BLaER1 treated with 17β-estradiol and CSF1 and Interleukin-3, amounts not matched to agents 10 nM and 100 nM (cell line): ENCODE data around the gene ZCCHC7.
A peak's percentile ranks its signal among the peaks of the same experiment; 100 is the strongest.
"Not testable (repeated sequence)": the region's sequence is repeated elsewhere in the genome, so short reads cannot be mapped to it uniquely, and the experiment has no call there.

ENCODE experiments used
- H3K27ac ChIP-seq, 11 experiments: shearing (Covaris generic); formaldehyde crosslinking; 2 replicates each; pipeline ENCODE4 v1.8.1; 2022
- H3K27me3 ChIP-seq, 11 experiments: shearing (Covaris generic); formaldehyde crosslinking; 2 replicates each; pipeline ENCODE4 v1.8.1; 2022
- H3K36me3 ChIP-seq, 11 experiments: shearing (Covaris generic); formaldehyde crosslinking; 2 replicates each; pipeline ENCODE4 v1.8.1; 2022
- H3K4me1 ChIP-seq, 10 experiments: shearing (Covaris generic); formaldehyde crosslinking; 2 replicates each; pipeline ENCODE4 v1.8.1; 2022
- H3K4me2 ChIP-seq, 11 experiments: shearing (Covaris generic); formaldehyde crosslinking; 2 replicates each; pipeline ENCODE4 v1.8.1; 2022
- H3K4me3 ChIP-seq, 10 experiments: shearing (Covaris generic); formaldehyde crosslinking; 2 replicates each; pipeline ENCODE4 v1.8.1; 2022
- H3K9ac ChIP-seq, 11 experiments: shearing (Covaris generic); formaldehyde crosslinking; 2 replicates each; pipeline ENCODE4 v1.8.1; 2022
- H3K9me3 ChIP-seq, 11 experiments: shearing (Covaris generic); formaldehyde crosslinking; replicated peaks in 1 of 11; 2 replicates each; pipeline ENCODE4 v1.8.1; 2022
- H4K20me1 ChIP-seq, 11 experiments: shearing (Covaris generic); formaldehyde crosslinking; 2 replicates each; pipeline ENCODE4 v1.8.1; 2022
- Cebpa-rat ChIP-seq, 11 experiments: shearing (Covaris generic); IDR thresholded peaks; 2 replicates each; pipeline ENCODE4 v1.8.1; 2022

The ZCCHC7 gene

DNA sequence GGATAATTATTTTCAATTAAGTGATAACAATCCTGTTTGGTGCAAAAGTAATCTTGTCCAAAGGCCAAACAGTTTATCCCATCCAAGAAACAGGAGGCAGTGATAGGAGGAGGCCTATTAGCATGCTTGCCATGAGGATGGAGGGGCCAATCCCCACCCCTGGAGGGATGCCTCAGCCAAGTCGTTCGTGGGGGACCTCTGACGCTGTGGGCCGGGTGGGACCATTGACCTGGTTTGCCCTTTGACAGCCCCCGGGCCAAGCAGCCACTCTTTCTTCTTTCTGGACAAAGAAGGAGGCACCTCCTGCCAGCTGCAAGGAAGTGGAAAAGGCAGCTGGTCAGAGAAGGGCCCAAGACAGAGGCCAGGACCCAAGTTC lies 262.6 kb downstream of the ZCCHC7 start:
- H3K4me3 ChIP-seq, result no peak overlapping the region
- peaks cover 0 to 31% (median 23%) of the 10 kb centered on the region in 10 experiments; a peak in 14 of 20 replicates for H3K4me1 ChIP-seq
- H3K27ac ChIP-seq, result peak overlapping the region in 2 of 11 experiments; percentile 32 to 40; a peak in 2 of 22 replicates
- H3K27me3 ChIP-seq, result no peaks in the 10 kb centered on the region
- no peak for TF ChIP-seq Cebpa-rat (IDR thresholded peaks at IDR 0.05)
- H4K20me1 ChIP-seq, result no peaks in the 10 kb centered on the region
- peaks cover 0 to 8% (median 4%) of the 10 kb centered on the region in 11 experiments; a peak in 8 of 22 replicates for H3K9me3 ChIP-seq
- H3K4me2 ChIP-seq, result peak overlapping the region in 5 of 11 experiments; percentile 15 to 44 (median 23); a peak in 7 of 22 replicates
- H3K36me3 ChIP-seq, result no peaks in the 10 kb centered on the region; a peak in 1 of 22 replicates
- H3K9ac ChIP-seq, result no peak overlapping the region

DNA sequence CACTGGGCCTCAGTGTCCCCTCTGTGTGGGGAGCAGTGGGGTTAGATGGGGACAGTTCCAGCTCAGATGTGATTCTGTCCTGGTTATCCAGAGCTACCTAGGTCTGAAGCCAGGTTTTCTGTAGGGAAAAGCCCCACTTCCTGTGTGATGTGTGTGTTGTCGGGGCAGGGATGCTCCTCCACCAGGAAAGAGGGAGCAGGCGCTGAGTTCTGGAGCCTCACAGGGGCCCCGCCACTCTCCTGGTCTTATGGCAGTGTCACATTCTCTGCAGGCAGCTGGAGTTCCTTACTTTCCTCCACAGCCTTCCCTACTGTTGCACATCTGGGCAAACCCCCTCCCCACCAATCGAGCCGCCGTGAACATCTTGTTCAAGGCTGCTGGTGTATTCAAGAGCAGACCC lies 263.0 kb downstream of the ZCCHC7 start:
- Histone ChIP-seq H3K4me2 (peak overlapping the region in 5 of 11 experiments; percentile 15 to 44 (median 23); a peak in 5 of 22 replicates), H3K27ac (peak overlapping the region in 2 of 11 experiments; percentile 32 to 40; a peak in 2 of 22 replicates), H4K20me1 (no peaks in the 10 kb centered on the region)

DNA sequence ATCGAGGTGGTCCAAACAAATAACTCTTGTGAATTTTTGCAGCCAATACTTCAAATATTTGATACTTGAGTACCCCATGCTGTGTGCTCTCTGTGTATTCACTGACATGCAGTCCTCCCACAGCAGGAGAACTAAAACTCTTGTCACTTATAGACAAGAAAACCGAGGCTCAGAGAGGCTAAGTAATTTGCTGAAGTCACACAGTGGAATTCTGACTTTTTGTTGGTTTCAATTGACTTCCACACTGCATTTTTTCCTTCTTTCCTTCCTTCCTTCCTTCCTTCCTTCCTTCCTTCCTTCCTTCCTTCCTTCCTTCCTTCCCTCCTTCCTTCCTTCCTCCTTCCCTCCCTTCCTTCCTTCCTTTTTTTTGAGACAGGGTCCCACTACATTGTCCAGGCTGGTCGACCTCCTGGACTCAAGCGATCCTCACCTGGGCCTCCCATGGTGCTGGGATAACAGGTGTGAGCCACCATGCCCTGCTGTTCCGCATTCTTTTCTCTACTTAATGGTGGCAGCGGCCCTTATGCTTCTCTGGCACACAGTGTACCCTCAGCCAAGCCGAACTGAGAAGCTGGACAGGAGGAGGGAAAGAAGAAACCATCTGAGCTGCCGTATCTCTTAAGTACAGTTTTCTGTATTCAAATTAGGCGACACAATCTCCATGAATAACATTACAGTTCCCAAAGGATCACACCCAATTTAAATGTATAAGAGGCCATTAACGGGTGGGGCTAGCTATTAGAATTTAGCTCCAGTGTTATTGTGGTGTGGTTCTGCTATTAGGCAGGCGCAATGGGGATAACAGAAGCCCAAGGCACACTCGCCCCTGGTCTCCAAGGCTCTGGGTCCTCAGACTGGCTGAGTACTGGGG lies 263.7 kb downstream of the ZCCHC7 start:
- Histone ChIP-seq H3K4me1 (peaks cover 0 to 33% (median 23%) of the 10 kb centered on the region in 10 experiments; a peak in 14 of 20 replicates), H3K36me3 (no peaks in the 10 kb centered on the region; a peak in 1 of 22 replicates), H3K9me3 (peaks cover 0 to 8% (median 4%) of the 10 kb centered on the region in 11 experiments; a peak in 8 of 22 replicates), H3K4me3 (no peak overlapping the region), H3K9ac (no peak overlapping the region), H4K20me1 (no peaks in the 10 kb centered on the region), H3K4me2 (peak overlapping the region in 3 of 11 experiments; percentile 15 to 23 (median 20); a peak in 2 of 22 replicates), H3K27ac (0 out of 22 replicates have a peak overlapping the region, but pooled peaks of 1 of the 11 experiments have one; percentile 40), H3K27me3 (no peaks in the 10 kb centered on the region)
- no peak for TF ChIP-seq Cebpa-rat (IDR thresholded peaks at IDR 0.05)

More for the DNA sequence above, 263.0 kb downstream of the ZCCHC7 start:
- H3K36me3 ChIP-seq, result no peaks in the 10 kb centered on the region; a peak in 1 of 22 replicates
- H3K4me1 ChIP-seq, result peaks cover 0 to 33% (median 23%) of the 10 kb centered on the region in 10 experiments; a peak in 14 of 20 replicates
- H3K9ac ChIP-seq, result no peak overlapping the region
- no peak for TF ChIP-seq Cebpa-rat (IDR thresholded peaks at IDR 0.05)
- no peak overlapping the region for H3K4me3 ChIP-seq
- peaks cover 0 to 8% (median 4%) of the 10 kb centered on the region in 11 experiments; a peak in 8 of 22 replicates for H3K9me3 ChIP-seq
- no peaks in the 10 kb centered on the region for H3K27me3 ChIP-seq

DNA sequence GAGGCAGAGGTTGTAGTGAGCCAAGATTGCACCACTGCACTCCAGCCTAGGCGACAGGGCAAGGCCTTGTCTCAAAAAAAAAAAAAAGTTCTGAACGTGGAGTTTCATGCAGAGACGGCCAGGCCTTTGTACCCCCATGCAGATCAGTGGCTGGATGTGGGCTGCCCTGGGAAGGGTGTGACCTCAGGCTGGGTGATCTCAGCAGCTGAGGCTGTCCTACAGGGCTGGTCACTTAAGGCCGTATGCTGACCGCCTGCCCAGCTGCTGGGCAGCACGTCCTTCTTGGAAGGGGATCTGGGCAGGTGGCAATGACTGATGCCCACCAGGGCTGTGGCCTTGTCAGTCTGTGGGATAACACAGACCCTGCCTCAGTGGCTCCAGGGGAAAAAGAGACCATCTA lies 264.9 kb downstream of the ZCCHC7 start:
- Histone ChIP-seq H3K4me3 (no peak overlapping the region), H3K27ac (no peak overlapping the region), H4K20me1 (no peaks in the 10 kb centered on the region), H3K9ac (no peak overlapping the region), H3K27me3 (no peaks in the 10 kb centered on the region), H3K9me3 (peaks cover 0 to 8% (median 4%) of the 10 kb centered on the region in 11 experiments; a peak in 8 of 22 replicates), H3K4me2 (no peak overlapping the region), H3K36me3 (no peaks in the 10 kb centered on the region; a peak in 1 of 22 replicates), H3K4me1 (peaks cover 0 to 33% (median 23%) of the 10 kb centered on the region in 10 experiments; a peak in 14 of 20 replicates)
- TF ChIP-seq Cebpa-rat (IDR thresholded peaks at IDR 0.05), result no peak

DNA sequence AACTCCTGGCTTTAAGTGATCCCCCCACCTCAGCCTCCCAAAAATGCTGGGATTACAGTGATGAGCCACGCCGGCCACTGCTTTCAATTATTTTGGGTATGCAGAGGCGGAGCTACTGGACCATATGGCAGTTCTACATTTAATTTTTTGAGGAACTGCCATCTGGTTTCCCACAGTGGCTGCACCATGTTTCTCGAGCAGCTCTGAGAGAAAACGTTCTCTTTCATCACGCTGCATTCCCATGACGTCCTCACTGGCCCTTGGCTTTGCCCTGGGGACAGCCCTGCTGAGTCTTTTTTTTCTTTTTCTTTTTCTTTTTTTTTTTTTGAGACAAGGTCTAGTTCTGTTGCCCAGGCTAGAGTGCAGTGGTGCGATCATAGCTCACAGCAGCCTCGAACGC lies 266.6 kb downstream of the ZCCHC7 start:
- Histone ChIP-seq H3K27me3 (no peaks in the 10 kb centered on the region), H3K4me3 (no peak overlapping the region), H3K9me3 (peaks cover 0 to 5% (median 3%) of the 10 kb centered on the region in 11 experiments; a peak in 8 of 22 replicates), H3K27ac (no peak overlapping the region), H3K36me3 (no peaks in the 10 kb centered on the region; a peak in 1 of 22 replicates), H3K9ac (no peak overlapping the region), H3K4me1 (peaks cover 0 to 41% (median 27%) of the 10 kb centered on the region in 10 experiments; a peak in 14 of 20 replicates), H3K4me2 (peak overlapping the region in 6 of 11 experiments; percentile 39 to 63 (median 54); a peak in 10 of 22 replicates), H4K20me1 (no peaks in the 10 kb centered on the region)
- no peak for TF ChIP-seq Cebpa-rat (IDR thresholded peaks at IDR 0.05)

DNA sequence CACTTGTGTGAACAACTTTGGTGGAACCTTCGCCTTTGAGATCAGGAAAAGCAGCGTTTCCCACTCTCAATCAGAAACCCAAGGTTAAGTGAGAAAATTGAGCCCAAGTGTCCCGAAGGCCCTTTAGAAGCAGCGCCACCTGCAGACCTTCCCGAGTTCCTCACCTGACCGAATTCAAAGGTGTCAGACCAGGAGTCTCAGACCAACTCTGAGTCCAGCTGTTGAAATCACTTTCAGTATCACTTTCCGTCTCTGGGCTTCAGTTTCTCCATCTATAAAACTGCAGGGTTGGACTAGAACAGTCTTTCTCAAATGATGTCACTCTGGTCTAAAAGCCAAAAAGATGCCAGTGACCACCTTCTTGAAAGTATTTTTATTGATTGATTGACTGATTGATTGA lies 270.4 kb downstream of the ZCCHC7 start:
- H4K20me1 ChIP-seq, result no peaks in the 10 kb centered on the region
- H3K4me2 ChIP-seq, result peak overlapping the region in 1 of 11 experiments; percentile 39; a peak in 2 of 22 replicates
- no peaks in the 10 kb centered on the region for H3K9me3 ChIP-seq
- no peak for TF ChIP-seq Cebpa-rat (IDR thresholded peaks at IDR 0.05)
- H3K36me3 ChIP-seq, result no peaks in the 10 kb centered on the region
- H3K27me3 ChIP-seq, result no peaks in the 10 kb centered on the region
- peaks cover 0 to 24% (median 15%) of the 10 kb centered on the region in 10 experiments; a peak in 14 of 20 replicates for H3K4me1 ChIP-seq
- no peak overlapping the region for H3K27ac ChIP-seq
- no peak overlapping the region for H3K9ac ChIP-seq
- no peak overlapping the region for H3K4me3 ChIP-seq

DNA sequence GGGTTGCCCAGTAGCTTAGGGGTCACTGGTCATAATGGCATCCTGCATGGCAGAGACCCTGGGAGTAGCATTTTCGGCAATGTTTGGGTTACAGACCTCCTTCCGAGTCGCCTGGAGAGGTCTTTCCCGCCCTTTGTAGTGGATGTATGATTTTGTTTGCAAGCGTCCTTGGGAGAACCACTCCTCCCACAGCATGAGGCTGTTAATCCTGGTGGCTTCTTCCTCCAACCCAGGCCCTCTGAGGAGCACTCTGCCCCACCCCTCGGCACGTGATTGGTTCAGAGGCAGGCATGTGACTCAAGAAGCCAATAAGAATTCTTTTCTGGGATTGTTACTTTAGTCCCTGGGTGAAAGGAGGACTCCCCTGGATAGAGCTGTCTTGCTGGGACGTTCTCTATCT lies 271.9 kb downstream of the ZCCHC7 start:
- no peaks in the 10 kb centered on the region for H3K36me3 ChIP-seq
- H3K4me2 ChIP-seq, result no peak overlapping the region
- H3K9me3 ChIP-seq, result no peaks in the 10 kb centered on the region
- H3K27ac ChIP-seq, result no peak overlapping the region
- no peaks in the 10 kb centered on the region for H4K20me1 ChIP-seq
- no peak for TF ChIP-seq Cebpa-rat (IDR thresholded peaks at IDR 0.05)
- H3K4me1 ChIP-seq, result peaks cover 0 to 17% (median 9%) of the 10 kb centered on the region in 10 experiments; a peak in 13 of 20 replicates
- no peak overlapping the region for H3K4me3 ChIP-seq
- H3K27me3 ChIP-seq, result no peaks in the 10 kb centered on the region
- no peak overlapping the region for H3K9ac ChIP-seq

DNA sequence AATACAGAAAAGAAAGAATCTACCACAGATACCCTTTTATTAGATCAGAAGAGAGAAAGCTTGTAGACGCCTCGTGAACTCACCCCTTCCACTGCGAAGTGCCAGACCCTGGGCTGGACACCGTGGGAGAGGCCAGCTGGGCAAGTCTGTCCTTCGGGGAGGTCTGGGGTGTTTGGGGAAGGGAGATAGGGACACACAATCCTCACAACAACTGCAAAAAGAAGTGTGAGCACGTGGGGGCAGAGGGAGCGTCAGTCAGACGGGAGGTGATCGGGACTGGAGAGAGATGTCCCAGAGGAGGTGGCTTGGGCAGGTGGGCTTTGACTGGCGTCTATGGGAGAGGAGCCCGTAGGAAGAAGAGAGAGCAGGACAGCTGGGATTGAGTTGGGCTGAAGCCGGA lies 274.9 kb downstream of the ZCCHC7 start:
- H3K9me3 ChIP-seq, result no peaks in the 10 kb centered on the region
- H3K4me3 ChIP-seq, result no peak overlapping the region
- TF ChIP-seq Cebpa-rat (IDR thresholded peaks at IDR 0.05), result no peak
- H3K27ac ChIP-seq, result no peak overlapping the region
- peaks cover 0 to 22% (median 6%) of the 10 kb centered on the region in 10 experiments; a peak in 8 of 20 replicates for H3K4me1 ChIP-seq
- H3K36me3 ChIP-seq, result no peaks in the 10 kb centered on the region
- no peaks in the 10 kb centered on the region for H4K20me1 ChIP-seq
- H3K4me2 ChIP-seq, result no peak overlapping the region
- H3K27me3 ChIP-seq, result no peaks in the 10 kb centered on the region
- no peak overlapping the region for H3K9ac ChIP-seq

DNA sequence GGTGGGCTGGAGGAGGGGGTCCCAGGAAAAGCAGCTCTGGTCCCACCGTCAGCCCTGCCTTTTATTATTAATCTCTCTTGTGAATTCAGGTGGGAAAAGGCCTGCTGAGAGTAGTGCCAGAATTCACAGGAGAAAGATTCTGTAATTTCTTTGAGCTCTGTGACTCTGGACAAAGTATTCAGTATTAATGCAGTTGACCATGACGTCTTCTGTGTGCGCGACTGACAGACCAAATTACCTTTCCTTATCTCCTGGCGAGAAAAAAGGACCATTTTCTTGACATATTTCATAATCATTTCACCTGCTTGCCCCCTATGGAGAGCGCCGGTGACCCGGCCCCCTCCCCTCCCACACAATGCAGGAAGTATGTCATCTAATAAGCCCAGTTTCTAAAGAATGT lies 275.3 kb downstream of the ZCCHC7 start:
- Histone ChIP-seq H3K9ac (no peak overlapping the region), H3K36me3 (no peaks in the 10 kb centered on the region), H3K4me1 (peaks cover 0 to 20% (median 4%) of the 10 kb centered on the region in 10 experiments; a peak in 8 of 20 replicates), H4K20me1 (no peaks in the 10 kb centered on the region), H3K4me2 (no peak overlapping the region), H3K27ac (no peak overlapping the region), H3K27me3 (no peaks in the 10 kb centered on the region), H3K9me3 (no peaks in the 10 kb centered on the region), H3K4me3 (no peak overlapping the region)
- no peak for TF ChIP-seq Cebpa-rat (IDR thresholded peaks at IDR 0.05)

DNA sequence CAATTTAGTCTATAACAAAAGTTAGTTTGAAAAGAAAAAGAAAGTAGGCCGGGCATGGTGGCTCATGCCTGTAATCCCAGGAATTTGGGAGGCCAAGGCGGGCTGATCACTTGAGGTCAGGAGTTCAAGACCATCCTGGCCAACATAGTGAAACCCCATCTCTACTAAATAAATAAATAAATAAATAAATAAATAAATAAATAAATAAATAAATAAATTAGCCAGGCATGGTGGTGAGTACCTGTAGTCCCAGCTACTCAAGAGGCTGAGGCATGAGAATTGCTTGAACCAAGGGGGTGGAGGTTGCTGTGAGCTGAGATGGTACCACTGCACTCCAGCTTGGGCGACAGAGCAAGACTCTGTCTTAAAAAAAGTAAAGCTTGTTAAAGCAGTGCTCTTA lies 277.6 kb downstream of the ZCCHC7 start:
- not testable (repeated sequence) for H4K20me1 ChIP-seq

More for the DNA sequence above, 277.6 kb downstream of the ZCCHC7 start:
- not testable (repeated sequence) for H3K9me3 ChIP-seq, H3K27me3 ChIP-seq, H3K9ac ChIP-seq, H3K4me3 ChIP-seq, H3K36me3 ChIP-seq, H3K27ac ChIP-seq, H3K4me2 ChIP-seq
- H3K4me1 ChIP-seq, result peaks cover 0 to 26% (median 4%) of the 10 kb centered on the region in 10 experiments; a peak in 9 of 20 replicates
